PC-9 (cell line): ENCODE data around the gene ZDHHC7. TPM values are rescaled to one million over a fixed set of nuclear protein-coding genes. Genes with fewer than 3 reads are reported as not detected.

ENCODE experiments used
- BruUV-seq: library from RNA; stranded (reverse); fragments of 400-500 nt; replicated peaks from 2 replicates; lab custom pipeline; 2021; lab: Mats Ljungman, UMichigan
- CTCF ChIA-PET: fragments of 300-600 bp; sonication (Branson Sonifier 250); formaldehyde crosslinking; loops from one replicate; lab custom pipeline; 2022; ENCODE audit warnings: antibody characterized with exemption; lab: Charles Lee
- POLR2A ChIA-PET: fragments of 300-600 bp; sonication (Branson Sonifier 250); formaldehyde crosslinking; loops from one replicate; lab custom pipeline; 2022; ENCODE audit warnings: antibody characterized with exemption; ENCODE audit not compliant: unreplicated experiment; lab: Charles Lee
- DNase-seq, 2 experiments: peaks; one replicate each; pipeline versions ENCODE4 v3.0.0 to v3.0.0-alpha.2; 2015 to 2022; ENCODE audit warnings: mixed read lengths in 1 of 2
- H2AFZ ChIP-seq: fragments of 200-600 bp; sonication (generic); 2 replicates; pipeline ENCODE4 v1.8.1; 2017; ENCODE audit warnings: antibody characterized with exemption
- H3F3A ChIP-seq: fragments of 200-600 bp; sonication (generic); 2 replicates; pipeline ENCODE4 v1.8.1; 2017; ENCODE audit warnings: antibody characterized with exemption, mild to moderate bottlenecking, low read depth; ENCODE audit not compliant: insufficient read depth
- H3K27ac ChIP-seq: fragments of 200-600 bp; sonication (generic); 2 replicates; pipeline ENCODE4 v1.6.1; 2016; ENCODE audit warnings: mixed run types
- H3K27me3 ChIP-seq: fragments of 200-600 bp; sonication (generic); 2 replicates; pipeline ENCODE4 v1.6.1; 2016; ENCODE audit warnings: low read depth, mixed run types; ENCODE audit not compliant: insufficient read depth
- H3K36me3 ChIP-seq: fragments of 200-600 bp; sonication (generic); 2 replicates; pipeline ENCODE4 v1.6.1; 2016; ENCODE audit warnings: low read depth, mixed run types
- H3K4me1 ChIP-seq: fragments of 200-600 bp; sonication (generic); replicated peaks from 2 replicates; pipeline ENCODE4 v1.6.1; 2016; ENCODE audit warnings: mixed run types; ENCODE audit not compliant: insufficient read depth
- H3K4me2 ChIP-seq: fragments of 200-600 bp; sonication (generic); 2 replicates; pipeline ENCODE4 v1.6.1; 2017; ENCODE audit warnings: mixed run types
- H3K4me3 ChIP-seq: fragments of 200-600 bp; sonication (generic); 2 replicates; pipeline ENCODE4 v1.6.1; 2016; ENCODE audit warnings: mixed run types
- H3K79me2 ChIP-seq: fragments of 200-600 bp; sonication (generic); 2 replicates; pipeline ENCODE4 v1.6.1; 2017; ENCODE audit warnings: low read depth, mixed run types
- H3K9me2 ChIP-seq: fragments of 200-600 bp; sonication (generic); 2 replicates; pipeline ENCODE4 v1.8.1; 2017; ENCODE audit warnings: mild to moderate bottlenecking; ENCODE audit not compliant: insufficient read depth
- H3K9me3 ChIP-seq: fragments of 200-600 bp; sonication (generic); 2 replicates; pipeline ENCODE4 v1.8.1; 2016; ENCODE audit warnings: low read depth; ENCODE audit not compliant: insufficient read depth
- H4K20me1 ChIP-seq: fragments of 200-600 bp; sonication (generic); 2 replicates; pipeline ENCODE4 v1.8.1; 2017; ENCODE audit not compliant: insufficient read depth
- CTCF ChIP-seq: fragments of 200-600 bp; sonication (generic); conservative IDR thresholded peaks from 2 replicates; pipeline ENCODE4 v1.6.1; 2017; ENCODE audit warnings: mixed run types, antibody characterized with exemption, mild to moderate bottlenecking, moderate library complexity
- EZH2 ChIP-seq: fragments of 200-600 bp; sonication (generic); IDR thresholded peaks from 2 replicates; pipeline ENCODE4 v1.8.0; 2017; ENCODE audit warnings: antibody characterized with exemption, low read depth
- intact Hi-C: fragments of 100-400 bp; cut with micrococcal nuclease; formaldehyde crosslinking; loops from one replicate; pipeline ENCODE4 v1.10.0; 2022; ENCODE audit not compliant: unreplicated experiment
- total RNA-seq: library from RNA; stranded (reverse); gene quantifications from 2 replicates; pipeline ENCODE4 v1.2.3, GENCODE V29; 2021

ZDHHC7 gene
- total RNA-seq, 1 experiment from 2014 or later = 79.3 TPM

GRCh38 chr16:84976644-84977400, 34.5 kb downstream of the ZDHHC7 start:
- Histone ChIP-seq H3K4me3 (no peak overlapping the region), H3K27ac (no peak overlapping the region), H3K4me1 (peaks cover 10% of the 10 kb centered on the region), H3K27me3 (no peaks in the 10 kb centered on the region), H2AFZ (no peak overlapping the region), H3F3A (peaks cover 19% of the 10 kb centered on the region; the same call in 1 of the 2 replicates), H3K9me2 (no peaks in the 10 kb centered on the region), H3K36me3 (peaks cover 16% of the 10 kb centered on the region), H3K4me2 (no peak overlapping the region), H3K9me3 (no peaks in the 10 kb centered on the region), H3K79me2 (no peaks in the 10 kb centered on the region), H4K20me1 (no peaks in the 10 kb centered on the region)
- DNase-seq = no peak
- intact Hi-C loops = no loop called here
- TF ChIP-seq EZH2 (no peak), CTCF (no peak)
- CTCF ChIA-PET = interaction anchor here (0.5 to 0.6 kb wide), 2 partner anchors 35 to 84 kb away, joined by 4 to 8 read pairs; no protein-coding TSS in a partner anchor
- POLR2A ChIA-PET = no interaction called here
- no TSS peak for BruUV-seq

- Histone ChIP-seq H3K4me2 (no peak overlapping the region), H3K79me2 (no peaks in the 10 kb centered on the region), H3K4me3 (no peak overlapping the region), H3K27me3 (no peaks in the 10 kb centered on the region), H3K9me2 (no peaks in the 10 kb centered on the region), H2AFZ (no peak overlapping the region), H3K4me1 (peaks cover 10% of the 10 kb centered on the region), H3K9me3 (no peaks in the 10 kb centered on the region), H3F3A (peaks cover 19% of the 10 kb centered on the region; the same call in 1 of the 2 replicates), H3K36me3 (peaks cover 10% of the 10 kb centered on the region), H3K27ac (no peak overlapping the region), H4K20me1 (no peaks in the 10 kb centered on the region)
- DNase-seq = no peak
- intact Hi-C loops = no loop called here
- POLR2A ChIA-PET = no interaction called here
- no TSS peak for BruUV-seq
- TF ChIP-seq CTCF = no peak
- TF ChIP-seq EZH2 = no peak
- CTCF ChIA-PET = interaction anchor here (0.7 kb wide), 1 partner anchor 222 kb away, joined by 3 read pairs; no protein-coding TSS in a partner anchor
Observed at GRCh38 chr16:84975522-84975921, 35.8 kb downstream of the ZDHHC7 start.

- Histone ChIP-seq H3K4me1 (peaks cover 10% of the 10 kb centered on the region), H3K9me2 (no peaks in the 10 kb centered on the region), H3K27ac (no peak overlapping the region), H3K4me2 (no peak overlapping the region), H4K20me1 (no peaks in the 10 kb centered on the region), H2AFZ (no peak overlapping the region), H3K79me2 (no peaks in the 10 kb centered on the region), H3K4me3 (no peak overlapping the region), H3K27me3 (no peaks in the 10 kb centered on the region), H3F3A (peaks cover 19% of the 10 kb centered on the region; the same call in 1 of the 2 replicates), H3K36me3 (peaks cover 10% of the 10 kb centered on the region), H3K9me3 (no peaks in the 10 kb centered on the region)
- ChIA-PET POLR2A (no interaction called here), CTCF (interaction anchor here (0.7 kb wide), 1 partner anchor 222 kb away, joined by 3 read pairs; no protein-coding TSS in a partner anchor)
- no peak for DNase-seq
- intact Hi-C loops = no loop called here
- no TSS peak for BruUV-seq
- TF ChIP-seq CTCF (no peak), EZH2 (no peak)
Observed at GRCh38 chr16:84975066-84975465, 36.3 kb downstream of the ZDHHC7 start.
